GM04503 (cell line): Measurements from ENCODE around the gene ATP5PO.
"Not testable (repeated sequence)": the region's sequence is repeated elsewhere in the genome, so short reads cannot be mapped to it uniquely, and the experiment has no call there.

Experiments
- DNase-seq: peaks from one replicate; pipeline ENCODE4 v3.0.0-alpha.2; 2012; ENCODE audit warnings: low read depth

The ATP5PO gene

GRCh38 chr21:33867868-33868267, 47.7 kb downstream of the ATP5PO start:
- DNase-seq = not testable (repeated sequence)

DNA sequence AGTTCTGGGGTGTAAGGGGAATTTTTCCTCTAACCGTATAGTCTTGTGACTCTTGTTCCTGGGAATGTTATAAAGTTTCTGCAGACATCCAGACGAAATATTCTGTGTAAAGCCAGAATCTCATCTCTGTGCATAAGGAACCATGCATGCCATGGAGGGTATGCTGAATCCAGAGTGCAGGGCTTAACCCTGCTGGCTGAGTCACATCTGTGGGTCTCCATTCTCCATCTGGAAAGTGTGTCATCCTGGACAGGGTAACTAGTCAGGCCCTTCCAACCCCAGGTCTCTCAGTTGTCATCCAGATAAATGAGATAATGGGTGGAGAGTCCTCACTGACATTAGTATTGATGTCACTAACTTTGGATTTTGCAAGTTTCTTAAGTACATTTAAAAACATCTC, 48.8 kb downstream of the ATP5PO start:
- no peak for DNase-seq

- no peak for DNase-seq
Measured at GRCh38 chr21:33865996-33866575, 49.5 kb downstream of the ATP5PO start.

- no peak for DNase-seq
Measured at GRCh38 chr21:33865176-33865575, 50.4 kb downstream of the ATP5PO start.

DNA sequence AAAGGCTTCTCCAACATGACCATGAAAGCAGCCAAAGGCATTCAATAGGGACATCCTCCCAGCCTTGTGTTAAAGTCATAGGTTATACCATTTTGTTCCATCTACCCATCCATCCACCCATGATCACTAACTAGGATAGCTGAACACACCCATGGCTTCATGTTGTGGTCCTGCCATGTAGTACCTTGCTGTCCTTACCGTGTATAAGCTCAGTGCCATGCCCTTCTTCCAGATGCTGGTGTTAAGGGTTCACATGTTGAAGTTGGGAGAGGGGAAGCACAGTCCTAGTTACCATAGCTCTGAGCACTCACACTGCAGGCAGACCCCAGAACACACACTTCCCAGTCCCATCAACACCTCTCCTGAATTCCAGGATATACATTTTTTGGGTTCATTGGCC, 51.5 kb downstream of the ATP5PO start:
- no peak for DNase-seq

- DNase-seq = not testable (repeated sequence)
Measured at GRCh38 chr21:33863191-33863590, 52.4 kb downstream of the ATP5PO start.

DNA sequence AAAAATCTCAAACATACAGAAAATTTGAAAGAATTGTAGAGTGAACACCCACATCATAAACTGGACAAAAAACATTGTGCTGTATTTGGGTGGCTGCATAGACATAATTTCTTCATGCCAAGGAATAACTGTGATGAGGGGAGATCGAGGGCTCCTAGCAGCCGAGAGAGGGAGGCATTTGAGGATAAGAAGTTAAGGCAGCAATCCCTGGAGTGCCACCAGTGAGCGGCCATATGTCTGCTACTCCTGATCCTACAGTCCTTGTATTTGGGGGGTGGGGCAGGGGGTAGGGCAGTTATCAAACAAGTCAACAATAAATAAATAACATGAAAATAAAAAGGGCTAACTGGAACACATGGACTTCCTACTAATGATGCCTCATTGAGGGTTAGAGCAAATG, 54.5 kb downstream of the ATP5PO start:
- DNase-seq = no peak

DNA sequence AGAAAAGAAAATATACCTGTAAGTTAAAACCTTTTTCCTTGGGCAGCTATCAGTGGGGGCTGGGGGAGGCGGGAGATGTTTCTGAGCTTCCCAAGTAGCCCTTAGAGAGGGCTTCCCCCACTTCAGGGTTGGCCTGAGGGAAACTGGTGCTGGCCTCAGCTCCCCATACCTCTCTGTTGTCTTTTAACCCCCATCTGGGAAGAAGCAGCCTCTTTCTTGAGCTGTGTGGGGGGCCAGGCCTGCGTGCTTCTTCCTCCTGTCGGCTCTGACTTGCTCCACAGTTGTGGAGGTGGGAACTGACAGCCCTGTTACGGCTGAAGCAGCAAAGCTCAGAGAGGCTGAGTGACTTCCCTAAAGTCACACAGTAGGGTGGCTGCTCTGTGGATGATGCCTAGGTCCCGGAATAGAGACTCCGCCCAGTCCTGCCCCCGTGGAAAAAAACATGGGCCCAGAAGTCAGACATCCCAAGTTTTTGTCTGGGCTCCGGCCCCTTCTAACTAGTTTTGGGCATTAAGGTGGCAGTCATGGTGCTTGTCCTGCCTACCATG, 55.2 kb downstream of the ATP5PO start:
- no peak for DNase-seq

DNA sequence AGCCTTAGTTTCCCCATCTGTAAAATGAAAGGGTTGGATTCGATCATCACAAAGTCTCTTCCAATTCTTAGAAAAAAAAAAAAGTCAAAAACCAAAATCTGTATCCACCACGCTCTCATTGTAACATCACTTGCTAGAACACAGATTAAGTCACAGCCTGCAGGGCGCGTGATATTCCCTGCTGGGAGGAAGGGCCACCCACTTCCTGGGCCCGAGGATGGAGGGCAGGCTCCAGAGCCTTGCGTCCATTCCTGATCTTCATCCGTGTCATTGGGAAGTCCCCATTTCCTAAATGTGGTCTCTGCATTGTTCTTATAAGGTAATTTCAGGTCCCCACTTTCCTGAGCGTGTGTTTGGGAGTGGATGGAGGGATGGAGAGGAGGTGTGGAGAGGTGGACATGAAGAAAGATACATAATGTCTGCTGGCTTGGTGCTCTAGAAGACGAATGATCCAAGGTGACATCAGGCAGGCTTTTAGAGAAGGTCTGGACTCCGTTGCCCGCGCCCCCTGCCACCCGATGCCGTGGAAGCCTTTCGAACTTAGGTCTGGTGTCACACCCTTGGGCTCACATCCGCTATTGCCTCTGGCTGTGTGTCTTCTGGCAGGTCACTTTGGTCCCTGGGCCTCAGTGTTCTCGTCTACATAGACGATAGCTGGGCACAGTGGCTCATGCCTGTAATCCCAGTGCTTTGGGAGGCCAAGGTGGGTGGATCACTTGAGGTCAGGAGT, 56.1 kb downstream of the ATP5PO start:
- no peak for DNase-seq

GRCh38 chr21:33858667-33859372, 56.8 kb downstream of the ATP5PO start:
- no peak for DNase-seq

GRCh38 chr21:33857846-33858666, 57.5 kb downstream of the ATP5PO start:
- no peak for DNase-seq

GRCh38 chr21:33856893-33857527, 58.6 kb downstream of the ATP5PO start:
- no peak for DNase-seq

- no peak for DNase-seq
Measured at GRCh38 chr21:33855190-33855589, 60.4 kb downstream of the ATP5PO start.

DNA sequence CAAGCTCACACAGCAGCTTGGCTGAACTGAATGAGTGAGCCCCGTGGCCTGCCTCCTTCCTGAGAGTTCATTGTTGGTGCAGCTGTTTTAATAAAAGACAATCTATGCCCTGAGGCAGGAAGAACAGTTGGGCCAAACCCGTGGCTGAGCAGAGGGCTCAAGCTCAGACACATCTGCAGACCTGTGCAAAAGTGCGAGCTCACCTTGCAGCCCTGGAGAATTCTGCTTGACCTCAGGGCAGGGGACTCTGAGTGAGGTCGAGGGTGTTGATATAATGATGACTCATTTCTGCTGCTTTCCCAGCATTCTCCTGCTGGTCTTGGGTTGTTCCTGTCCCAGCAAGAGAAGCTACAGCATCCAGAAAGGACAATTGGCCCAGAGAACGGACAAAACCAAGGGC, 61.0 kb downstream of the ATP5PO start:
- no peak for DNase-seq
